Upper lobe of left lung (tissue), 6 donors: ENCODE measurements around the gene CALR3. TPM values are rescaled to one million over a fixed set of nuclear protein-coding genes. Genes with fewer than 3 reads are reported as not detected.
"Not testable (repeated sequence)": the region's sequence is repeated elsewhere in the genome, so short reads cannot be mapped to it uniquely, and the experiment has no call there.

ENCODE experiments used
- ATAC-seq, 2 donors: fragments of 200-7000 bp; cut with Tn5 transposase; one replicate each; pipeline ENCODE4 v1.9.1; 2022; ENCODE audit warnings: mild to moderate bottlenecking in 2 of 2, moderate library complexity in 2 of 2; ENCODE audit not compliant: low FRiP score in 2 of 2
- DNase-seq, 2 donors: peaks; one replicate each; pipeline ENCODE4 v3.0.0-alpha.2; 2019 to 2020
- H3K27ac ChIP-seq, 4 donors: fragments of 200-600 bp; sonication (generic); one replicate each; pipeline ENCODE4 v1.5.1; 2016 to 2019
- H3K27me3 ChIP-seq, 4 donors: fragments of 200-600 bp; sonication (generic); one replicate each; pipeline ENCODE4 v1.5.1; 2017 to 2019
- H3K36me3 ChIP-seq, 4 donors: fragments of 200-600 bp; sonication (generic); one replicate each; pipeline ENCODE4 v1.5.1; 2016 to 2019
- H3K4me1 ChIP-seq, 4 donors: fragments of 200-600 bp; sonication (generic); one replicate each; pipeline ENCODE4 v1.5.1; 2018 to 2019
- H3K4me3 ChIP-seq, 4 donors: fragments of 200-600 bp; sonication (generic); one replicate each; pipeline ENCODE4 v1.5.1; 2017 to 2019; ENCODE audit warnings: mild to moderate bottlenecking in 2 of 4, moderate library complexity in 1 of 4
- H3K9me3 ChIP-seq, 4 donors: fragments of 200-600 bp; sonication (generic); one replicate each; pipeline ENCODE4 v1.5.1; 2018 to 2019
- CTCF ChIP-seq, 6 experiments: fragments of 450-650 bp in 4 of 6; fragments of 200-600 bp in 2 of 6; sonication (generic) in 2 of 6; IDR thresholded peaks; one replicate each; pipeline ENCODE4 v1.5.1; 2016 to 2019; ENCODE audit warnings: antibody characterized with exemption in 6 of 6
- EP300 ChIP-seq, 4 donors: sonication (generic); formaldehyde crosslinking; IDR thresholded peaks; one replicate each; pipeline ENCODE4 v1.5.1; 2017; ENCODE audit warnings: antibody characterized with exemption in 4 of 4, control low read depth in 2 of 4
- POLR2A ChIP-seq, 4 donors: fragments of 450-650 bp; IDR thresholded peaks; one replicate each; pipeline ENCODE4 v1.5.1; 2016 to 2017; ENCODE audit warnings: antibody characterized with exemption in 4 of 4, mild to moderate bottlenecking in 2 of 4
- POLR2AphosphoS5 ChIP-seq, 2 donors: sonication (generic); formaldehyde crosslinking; IDR thresholded peaks; one replicate each; pipeline ENCODE4 v1.5.1; 2017; ENCODE audit warnings: antibody characterized with exemption in 2 of 2
- WGBS, 2 donors: methylation state at CpG; one replicate each; pipeline ENCODE4 v1.1.5; 2017 to 2018; 5-methylcytosine and 5-hydroxymethylcytosine counted together
- total RNA-seq, 6 donors: library from RNA; depleted of rRNA in 4 of 6; stranded (reverse); fragments of >200 nt in 4 of 6; gene quantifications; one replicate each; pipeline versions ENCODE4 v1.1.0 to v1.2.1, GENCODE V29; 2016 to 2021
- donor health status: DM: no; HTN: no; CAD: no; lungs with moderate emphysema.
- donor health status: DM: no; HTN: yes; CAD: no; lungs with severe emphysema.

CALR3 gene
- total RNA-seq, 6 donors from 2014 or later: not detected

- DNase-seq: no peak
- WGBS, 2 donors: 80 to 83% methylated on average over 11 to 14 of the region's 14 CpGs
- no peak for TF ChIP-seq EP300 (IDR thresholded peaks at IDR 0.05)
- no peak for TF ChIP-seq POLR2A (IDR thresholded peaks at IDR 0.05)
- no peak for TF ChIP-seq CTCF (IDR thresholded peaks at IDR 0.05)
- TF ChIP-seq POLR2AphosphoS5 (IDR thresholded peaks at IDR 0.05): no peak
- H3K4me3 ChIP-seq: no peak overlapping the region
- H3K4me1 ChIP-seq: no peaks in the 10 kb centered on the region
- no peaks in the 10 kb centered on the region for H3K27me3 ChIP-seq
- no peaks in the 10 kb centered on the region for H3K9me3 ChIP-seq
- ATAC-seq: no peak
- H3K36me3 ChIP-seq: peaks cover 40 to 89% (median 55%) of the 10 kb centered on the region in 4 donors
- no peak overlapping the region for H3K27ac ChIP-seq
These were observed 21.1 kb upstream of the CALR3 start for GRCh38 chr19:16516923-16517610.

- TF ChIP-seq EP300 (IDR thresholded peaks at IDR 0.05) (no peak), POLR2AphosphoS5 (IDR thresholded peaks at IDR 0.05) (no peak), CTCF (IDR thresholded peaks at IDR 0.05) (no peak), POLR2A (IDR thresholded peaks at IDR 0.05) (no peak)
- peaks cover 37 to 88% (median 48%) of the 10 kb centered on the region in 4 donors for H3K36me3 ChIP-seq
- no peaks in the 10 kb centered on the region for H3K9me3 ChIP-seq
- no peaks in the 10 kb centered on the region for H3K27me3 ChIP-seq
- 91 to 93% methylated on average over 15 of the region's 15 CpGs for WGBS, 2 donors
- ATAC-seq: no peak
- H3K4me3 ChIP-seq: no peak overlapping the region
- no peak overlapping the region for H3K27ac ChIP-seq
- DNase-seq: no peak
- H3K4me1 ChIP-seq: no peaks in the 10 kb centered on the region
These were observed 20.4 kb upstream of the CALR3 start for GRCh38 chr19:16516381-16516780.

- DNase-seq (no peak), ATAC-seq (no peak)
- H3K27ac ChIP-seq: no peak overlapping the region
- peaks cover 20 to 81% (median 41%) of the 10 kb centered on the region in 4 donors for H3K36me3 ChIP-seq
- whole genome bisulfite sequencing, 2 donors: 87 to 94% methylated on average over 10 to 24 of the region's 24 CpGs
- no peak overlapping the region for H3K4me3 ChIP-seq
- TF ChIP-seq CTCF (IDR thresholded peaks at IDR 0.05) (no peak), POLR2AphosphoS5 (IDR thresholded peaks at IDR 0.05) (no peak)
- H3K9me3 ChIP-seq: no peaks in the 10 kb centered on the region
- no peaks in the 10 kb centered on the region for H3K27me3 ChIP-seq
- H3K4me1 ChIP-seq: no peaks in the 10 kb centered on the region
These were observed 18.5 kb upstream of the CALR3 start for GRCh38 chr19:16514383-16515019.

- H3K9me3 ChIP-seq, H3K4me3 ChIP-seq, ATAC-seq, H3K4me1 ChIP-seq, H3K27me3 ChIP-seq, DNase-seq, H3K27ac ChIP-seq: not testable (repeated sequence)
- WGBS, 2 donors: 94 to 96% methylated on average over 10 of the region's 10 CpGs
- H3K36me3 ChIP-seq: peaks cover 4 to 66% (median 27%) of the 10 kb centered on the region in 4 donors
These were observed 16.6 kb upstream of the CALR3 start for GRCh38 chr19:16512611-16513010.

- Histone ChIP-seq H3K27me3 (no peaks in the 10 kb centered on the region), H3K36me3 (peaks cover 0 to 48% (median 19%) of the 10 kb centered on the region in 4 donors), H3K27ac (peak overlapping the region in 2 of 4 donors; percentile 35 to 57), H3K4me3 (no peak overlapping the region), H3K4me1 (no peaks in the 10 kb centered on the region), H3K9me3 (no peaks in the 10 kb centered on the region)
- ATAC-seq (peak; percentile 29 to 63), DNase-seq (no peak)
- 79 to 90% methylated on average over 20 to 28 of the region's 28 CpGs for WGBS, 2 donors
- TF ChIP-seq CTCF (IDR thresholded peaks at IDR 0.05): no peak
These were observed 13.4 kb upstream of the CALR3 start for GRCh38 chr19:16509141-16510061.
